Stomach (tissue), 9 donors: ENCODE results near the gene NFATC1. TPM values are rescaled to one million over a fixed set of nuclear protein-coding genes. Genes with fewer than 3 reads are reported as not detected.

Source experiments
- DNase-seq, 2 donors: peaks; one replicate each; pipeline versions ENCODE4 v3.0.0 to v3.0.0-alpha.2; 2013 to 2019
- H3K27ac ChIP-seq, 5 donors: fragments of 200-600 bp in 4 of 5; sonication (generic) in 4 of 5; one replicate each; pipeline ENCODE4 v1.5.1; 2013 to 2019; ENCODE audit warnings: mild to moderate bottlenecking in 1 of 5, moderate library complexity in 1 of 5
- H3K27me3 ChIP-seq, 3 donors: fragments of 200-600 bp; sonication (generic); one replicate each; pipeline ENCODE4 v1.5.1; 2017 to 2019; ENCODE audit warnings: mixed run types in 1 of 3
- H3K36me3 ChIP-seq, 4 donors: fragments of 200-600 bp; sonication (generic); 1 replicate in 3 of 4; 2 replicates in 1 of 4; pipeline ENCODE4 v1.5.1; 2016 to 2019
- H3K4me1 ChIP-seq, 4 donors: fragments of 200-600 bp; sonication (generic); one replicate each; pipeline ENCODE4 v1.5.1; 2016 to 2019
- H3K4me3 ChIP-seq, 4 donors: fragments of 200-600 bp; sonication (generic) in 3 of 4; one replicate each; pipeline ENCODE4 v1.5.1; 2016 to 2019; ENCODE audit warnings: mild to moderate bottlenecking in 1 of 4
- H3K9me3 ChIP-seq, 4 donors: fragments of 200-600 bp; sonication (generic); one replicate each; pipeline ENCODE4 v1.5.1; 2016 to 2019
- EP300 ChIP-seq: sonication (generic); formaldehyde crosslinking; IDR thresholded peaks from one replicate; pipeline ENCODE4 v1.6.1; 2017; ENCODE audit warnings: antibody characterized with exemption
- POLR2A ChIP-seq, 4 donors: fragments of 450-650 bp; IDR thresholded peaks; one replicate each; pipeline ENCODE4 v1.6.1; 2016; ENCODE audit warnings: antibody characterized with exemption in 4 of 4, control low read depth in 2 of 4, mild to moderate bottlenecking in 1 of 4, moderate library complexity in 1 of 4
- POLR2AphosphoS5 ChIP-seq, 3 donors: sonication (generic); formaldehyde crosslinking; IDR thresholded peaks; one replicate each; pipeline ENCODE4 v1.6.1; 2016; ENCODE audit warnings: antibody characterized with exemption in 3 of 3
- WGBS, 5 donors: extraction: QIAGEN DNeasy Blood & Tissue Kit in 3 of 5; methylation state at CpG; one replicate each; pipeline versions ENCODE4 v1.1.5 to v1.1.7; 2013 to 2018; 5-methylcytosine and 5-hydroxymethylcytosine counted together
- intact Hi-C: fragments of 100-400 bp; cut with DNase I; formaldehyde crosslinking; loops from one replicate; pipeline ENCODE4 v1.15.1; 2023; ENCODE audit warnings: low total_unique reads
- polyA plus RNA-seq, 3 donors: library from polyadenylated mRNA; stranded (reverse); fragments of 200-250 nt; gene quantifications; one replicate each; pipeline ENCODE4 v1.2.3, GENCODE V29; 2013
- total RNA-seq, 5 donors: library from RNA; depleted of rRNA; stranded (reverse); fragments of >200 nt; gene quantifications; one replicate each; pipeline versions ENCODE4 v1.1.0 to v1.2.3, GENCODE V29; 2014 to 2016
- TF ChIP-seq, protein P1 (sequence below), 7 experiments: fragments of 450-650 bp in 4 of 7; fragments of 200-600 bp in 3 of 7; sonication (generic) in 3 of 7; IDR thresholded peaks; one replicate each; pipeline ENCODE4 v1.5.1; 2016 to 2019; ENCODE audit warnings: antibody characterized with exemption in 7 of 7, control low read depth in 2 of 7, mild to moderate bottlenecking in 1 of 7
- donor health status: healthy with polysubstance abuse.
- donor health status: Bipolar disorder and iron deficiency.
- donor health status: healthy.

Gene NFATC1
- total and polyA plus RNA-seq, 8 donors, result 2.6 to 14.0 (median 6.1) TPM

DNA sequence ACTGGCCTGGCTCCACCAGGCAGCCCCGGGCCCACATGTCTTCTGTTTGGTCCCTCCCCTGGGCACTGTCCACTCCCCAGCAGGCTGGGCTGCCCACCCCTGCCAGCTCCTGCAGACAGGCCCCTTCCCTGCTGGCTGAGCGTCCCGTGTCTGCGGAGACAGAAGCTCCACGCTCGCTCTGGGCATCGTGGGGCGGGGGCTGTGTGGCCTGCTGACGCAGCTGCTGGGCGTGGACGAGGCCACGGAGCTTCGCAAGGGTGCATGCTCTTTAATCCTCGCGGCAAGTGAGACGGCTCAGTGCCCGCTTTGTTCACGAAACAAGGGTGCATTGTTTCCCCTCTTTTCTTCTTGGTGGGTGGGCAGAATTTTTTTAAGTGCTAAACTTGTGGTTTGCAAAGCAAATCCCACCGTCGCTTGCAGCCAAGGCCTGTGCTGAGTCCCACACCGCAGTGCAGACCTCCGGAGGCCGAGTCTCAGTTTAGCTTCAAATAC is 151.1 kb downstream of the NFATC1 start:
- Histone ChIP-seq H3K4me3 (no peak overlapping the region), H3K27me3 (peaks cover 0 to 60% (median 9%) of the 10 kb centered on the region in 3 donors), H3K36me3 (no peaks in the 10 kb centered on the region), H3K4me1 (no peaks in the 10 kb centered on the region), H3K27ac (no peak overlapping the region), H3K9me3 (no peaks in the 10 kb centered on the region)
- TF ChIP-seq, protein P1, sequence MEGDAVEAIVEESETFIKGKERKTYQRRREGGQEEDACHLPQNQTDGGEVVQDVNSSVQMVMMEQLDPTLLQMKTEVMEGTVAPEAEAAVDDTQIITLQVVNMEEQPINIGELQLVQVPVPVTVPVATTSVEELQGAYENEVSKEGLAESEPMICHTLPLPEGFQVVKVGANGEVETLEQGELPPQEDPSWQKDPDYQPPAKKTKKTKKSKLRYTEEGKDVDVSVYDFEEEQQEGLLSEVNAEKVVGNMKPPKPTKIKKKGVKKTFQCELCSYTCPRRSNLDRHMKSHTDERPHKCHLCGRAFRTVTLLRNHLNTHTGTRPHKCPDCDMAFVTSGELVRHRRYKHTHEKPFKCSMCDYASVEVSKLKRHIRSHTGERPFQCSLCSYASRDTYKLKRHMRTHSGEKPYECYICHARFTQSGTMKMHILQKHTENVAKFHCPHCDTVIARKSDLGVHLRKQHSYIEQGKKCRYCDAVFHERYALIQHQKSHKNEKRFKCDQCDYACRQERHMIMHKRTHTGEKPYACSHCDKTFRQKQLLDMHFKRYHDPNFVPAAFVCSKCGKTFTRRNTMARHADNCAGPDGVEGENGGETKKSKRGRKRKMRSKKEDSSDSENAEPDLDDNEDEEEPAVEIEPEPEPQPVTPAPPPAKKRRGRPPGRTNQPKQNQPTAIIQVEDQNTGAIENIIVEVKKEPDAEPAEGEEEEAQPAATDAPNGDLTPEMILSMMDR (IDR thresholded peaks at IDR 0.05), result no peak
- no peak for TF ChIP-seq EP300
- TF ChIP-seq POLR2AphosphoS5 (IDR thresholded peaks at IDR 0.05), result no peak
- TF ChIP-seq POLR2A (IDR thresholded peaks at IDR 0.05), result no peak
- DNase-seq, result peak in 1 of 2 donors; percentile 16
- WGBS, 5 donors, result 66 to 75% (median 69%) methylated on average over 22 to 23 of the region's 23 CpGs
- intact Hi-C loops, result no loop called here

DNA sequence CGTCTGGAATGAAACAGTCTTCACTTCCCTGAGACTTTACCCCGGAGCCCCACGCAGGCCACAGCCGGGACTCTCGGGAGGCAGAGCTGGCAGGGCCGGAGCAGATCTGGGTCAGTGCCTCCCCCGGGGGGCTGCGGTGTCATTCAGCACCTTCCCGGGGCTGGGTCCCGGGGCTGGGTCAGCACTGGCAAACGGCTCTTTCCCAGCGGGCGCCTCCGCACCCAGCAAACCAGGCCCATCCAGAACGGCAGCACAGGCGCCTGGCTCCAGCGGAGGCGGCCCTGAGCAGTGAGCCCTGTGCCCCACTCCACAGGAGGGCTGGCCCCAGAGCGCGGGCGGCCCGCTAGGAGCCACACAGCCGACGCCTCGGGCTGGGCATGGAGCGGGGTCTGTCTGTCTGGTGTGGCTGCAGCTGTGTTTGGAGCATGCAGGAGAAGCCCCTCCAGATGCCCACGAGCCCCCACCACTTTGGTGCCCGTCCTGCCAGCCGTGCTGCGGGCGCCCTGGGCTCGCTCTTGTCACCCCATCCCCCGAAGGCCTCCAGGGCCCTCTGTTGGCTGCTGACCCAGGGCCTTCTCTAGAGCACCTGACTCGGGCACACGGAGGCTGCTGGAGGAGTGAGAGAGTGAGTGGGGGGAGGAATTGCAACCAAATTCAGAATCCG is 151.8 kb downstream of the NFATC1 start:
- Histone ChIP-seq H3K4me3 (no peak overlapping the region), H3K9me3 (no peaks in the 10 kb centered on the region), H3K4me1 (no peaks in the 10 kb centered on the region), H3K27me3 (peaks cover 0 to 60% (median 9%) of the 10 kb centered on the region in 3 donors), H3K36me3 (no peaks in the 10 kb centered on the region), H3K27ac (no peak overlapping the region)
- 79 to 88% (median 86%) methylated on average over 18 to 36 of the region's 36 CpGs for WGBS, 5 donors
- intact Hi-C loops, result no loop called here
- DNase-seq, result peak in 1 of 2 donors; percentile 20
- TF ChIP-seq, protein P1 (IDR thresholded peaks at IDR 0.05), result no peak
- TF ChIP-seq EP300 (no peak), POLR2AphosphoS5 (IDR thresholded peaks at IDR 0.05) (no peak), POLR2A (IDR thresholded peaks at IDR 0.05) (no peak)

DNA sequence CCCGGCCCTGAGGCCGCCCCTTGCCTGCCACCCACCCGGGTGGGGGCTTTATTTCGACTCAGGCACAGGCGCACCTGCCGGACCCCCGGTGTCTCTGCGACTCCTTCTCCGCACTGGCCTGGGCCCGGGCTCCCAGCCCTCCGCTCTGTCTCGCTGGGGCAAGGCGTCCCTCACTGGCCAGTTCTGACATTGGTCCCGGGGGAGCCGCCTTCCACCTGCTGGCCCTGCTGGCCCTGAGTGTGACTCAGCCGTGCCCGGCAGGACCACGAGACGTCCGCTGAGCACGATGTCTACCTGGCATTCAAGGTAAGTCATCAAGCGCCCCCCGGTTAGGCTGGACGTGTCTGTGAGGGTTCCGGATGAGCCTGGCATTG is 152.3 kb downstream of the NFATC1 start:
- TF ChIP-seq, protein P1 (IDR thresholded peaks at IDR 0.05), result no peak
- TF ChIP-seq EP300, result no peak
- TF ChIP-seq POLR2AphosphoS5 (IDR thresholded peaks at IDR 0.05), result no peak
- TF ChIP-seq POLR2A (IDR thresholded peaks at IDR 0.05), result no peak
- no peak overlapping the region for H3K27ac ChIP-seq
- no peaks in the 10 kb centered on the region for H3K36me3 ChIP-seq
- intact Hi-C loops, result no loop called here
- no peak overlapping the region for H3K4me3 ChIP-seq
- no peaks in the 10 kb centered on the region for H3K9me3 ChIP-seq
- no peaks in the 10 kb centered on the region for H3K4me1 ChIP-seq
- WGBS, 5 donors, result 87 to 95% (median 93%) methylated on average over 8 to 25 of the region's 25 CpGs
- H3K27me3 ChIP-seq, result peaks cover 0 to 58% (median 9%) of the 10 kb centered on the region in 3 donors
- DNase-seq, result peak in 1 of 2 donors; percentile 11

DNA sequence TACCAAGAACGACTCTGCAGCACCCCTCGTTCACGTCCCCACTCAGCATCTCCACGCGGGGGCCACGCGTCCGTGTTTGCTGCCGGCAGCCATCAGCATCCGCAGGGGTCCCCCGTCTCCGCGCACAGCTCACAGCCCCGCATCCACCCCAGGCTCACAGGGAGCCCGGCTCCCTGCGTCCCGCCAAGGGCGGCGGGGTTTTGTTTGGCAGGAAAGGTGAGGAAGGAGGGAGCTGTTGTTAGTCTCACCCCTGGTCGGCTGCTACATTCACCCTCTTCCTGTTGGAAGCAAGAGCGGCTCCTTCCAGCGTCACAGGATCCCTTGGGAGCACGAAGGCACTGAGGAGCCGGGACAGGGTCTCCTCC is 152.9 kb downstream of the NFATC1 start:
- Histone ChIP-seq H3K4me3 (no peak overlapping the region), H3K27me3 (peaks cover 0 to 54% (median 9%) of the 10 kb centered on the region in 3 donors), H3K36me3 (no peaks in the 10 kb centered on the region), H3K4me1 (no peaks in the 10 kb centered on the region), H3K9me3 (no peaks in the 10 kb centered on the region), H3K27ac (no peak overlapping the region)
- TF ChIP-seq, protein P1 (IDR thresholded peaks at IDR 0.05), result no peak
- WGBS, 5 donors, result 89 to 93% (median 92%) methylated on average over 24 of the region's 24 CpGs
- peak in 1 of 2 donors; percentile 20 for DNase-seq
- intact Hi-C loops, result no loop called here
